ENCODE measurements around the gene DAPK1. TPM values are rescaled to one million over a fixed set of nuclear protein-coding genes. Genes with fewer than 3 reads are reported as not detected.

The DAPK1 gene
- total RNA-seq, 1 experiment from 2014 or later, result 103 TPM

DNA sequence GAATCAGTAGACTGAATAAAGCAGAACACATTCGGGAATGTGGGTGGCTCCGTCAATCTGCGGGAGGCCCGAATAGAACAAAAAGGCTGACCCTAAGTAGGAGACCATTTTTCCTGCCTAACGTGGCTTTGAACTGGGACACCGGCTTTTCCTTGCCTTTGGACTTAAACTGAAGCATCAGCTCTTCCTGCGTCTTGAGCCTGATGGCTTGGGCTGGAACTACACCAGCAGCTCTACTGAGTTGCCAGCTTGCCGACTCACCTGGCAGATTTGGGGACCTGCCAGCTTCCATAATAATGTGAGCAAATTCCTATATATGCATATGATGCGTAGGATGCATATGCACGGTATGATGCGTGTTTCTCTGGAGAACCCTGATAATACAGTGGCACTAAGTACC lies 111.3 kb downstream of the DAPK1 start:
- H3K4me3 ChIP-seq, result no peak overlapping the region
- DNase-seq (ENCODE audit: low read depth in 1 of 2, low spot score in 2 of 2), result no peak
- H3K36me3 ChIP-seq, result peaks cover 78% of the 10 kb centered on the region
- peaks cover 86% of the 10 kb centered on the region for H3K4me1 ChIP-seq (replicated peaks)
- no peak overlapping the region for H3K27ac ChIP-seq
- no peaks in the 10 kb centered on the region for H3K9me3 ChIP-seq (replicated peaks)
- H3K27me3 ChIP-seq (replicated peaks), result no peaks in the 10 kb centered on the region

- H3K27ac ChIP-seq, result peak overlapping the region; percentile 20; the same call in 1 of the 2 replicates
- H3K9me3 ChIP-seq (replicated peaks), result no peaks in the 10 kb centered on the region
- DNase-seq (ENCODE audit: low read depth in 1 of 2, low spot score in 2 of 2), result no peak
- H3K27me3 ChIP-seq (replicated peaks), result no peaks in the 10 kb centered on the region
- no peak overlapping the region for H3K4me3 ChIP-seq
- H3K4me1 ChIP-seq (replicated peaks), result peaks cover 90% of the 10 kb centered on the region
- peaks cover 83% of the 10 kb centered on the region for H3K36me3 ChIP-seq
Observed at GRCh38 chr9:87609486-87609885, 111.8 kb downstream of the DAPK1 start.

DNA sequence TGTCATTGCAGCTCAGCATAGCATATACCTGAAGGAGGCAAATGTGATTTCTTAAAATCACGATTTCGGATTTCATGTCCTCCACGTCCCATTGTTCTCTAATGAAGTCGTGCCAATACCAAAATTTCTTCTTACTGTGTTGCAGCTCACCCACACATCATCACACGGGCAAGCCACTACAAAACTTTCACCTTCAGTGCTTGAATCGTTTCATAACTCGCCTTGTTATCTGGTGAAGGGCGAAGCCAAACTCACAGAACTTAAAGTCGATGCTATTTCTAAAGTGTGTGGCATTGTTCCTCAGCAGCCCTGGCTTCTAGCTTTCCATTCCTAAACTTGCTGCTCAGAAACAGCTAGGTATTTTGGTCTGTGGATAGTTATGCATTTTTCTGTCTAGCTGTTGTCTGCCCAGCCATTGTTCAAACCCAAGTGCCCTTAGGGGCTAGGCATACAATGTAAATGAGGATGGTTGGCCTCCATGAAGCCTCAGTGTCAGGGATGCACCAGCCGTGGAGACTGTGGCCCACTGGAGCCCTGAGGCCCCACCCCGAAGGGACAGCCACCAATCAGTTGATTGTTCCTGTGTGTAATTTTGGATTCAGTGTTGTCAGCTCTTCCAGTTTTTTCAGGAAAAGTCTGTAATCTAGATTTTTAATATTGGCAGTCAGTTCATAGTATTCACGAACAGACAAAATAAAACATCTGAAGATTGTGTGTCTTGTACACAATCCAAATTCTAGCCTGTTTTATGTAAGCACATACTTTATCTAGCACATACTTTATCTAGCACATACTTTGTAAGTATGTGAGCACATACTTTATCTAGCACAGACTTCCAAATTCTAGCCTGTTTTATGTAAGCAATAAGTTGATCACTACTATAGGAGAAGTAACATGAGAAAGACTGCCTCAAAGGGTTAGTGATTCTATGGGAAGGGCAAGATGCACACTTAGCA lies 112.8 kb downstream of the DAPK1 start:
- DNase-seq (ENCODE audit: low read depth in 1 of 2, low spot score in 2 of 2), result peak in 1 of 2 experiments; percentile 33
- peaks cover 83% of the 10 kb centered on the region for H3K36me3 ChIP-seq
- H3K4me3 ChIP-seq, result no peak overlapping the region
- peaks cover 94% of the 10 kb centered on the region for H3K4me1 ChIP-seq (replicated peaks)
- peak overlapping the region; percentile 20 for H3K27ac ChIP-seq
- H3K9me3 ChIP-seq (replicated peaks), result no peaks in the 10 kb centered on the region
- H3K27me3 ChIP-seq (replicated peaks), result no peaks in the 10 kb centered on the region

DNA sequence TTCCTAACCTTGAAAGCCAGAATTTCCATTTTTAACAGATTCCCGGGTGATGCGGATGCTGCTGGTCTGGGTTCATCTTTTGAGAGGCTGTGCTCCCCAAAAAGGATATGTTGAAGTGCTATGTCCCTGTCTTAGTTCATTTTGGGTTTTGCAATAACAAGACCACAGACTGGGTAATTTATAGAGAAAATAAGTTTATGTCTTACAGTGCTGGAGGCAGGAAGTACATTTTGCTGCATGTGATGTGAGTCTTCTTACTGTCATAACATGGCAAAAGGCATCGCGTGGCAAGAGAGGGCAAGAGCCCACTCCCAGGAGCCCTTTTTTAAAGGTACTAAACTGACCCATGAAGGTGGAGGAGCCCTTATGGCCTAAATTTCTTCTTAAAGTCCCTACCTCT lies 114.1 kb downstream of the DAPK1 start:
- Histone ChIP-seq H3K27ac (no peak overlapping the region), H3K4me3 (no peak overlapping the region), H3K36me3 (peaks cover 85% of the 10 kb centered on the region), H3K4me1 (replicated peaks) (peaks cover 96% of the 10 kb centered on the region), H3K9me3 (replicated peaks) (no peaks in the 10 kb centered on the region), H3K27me3 (replicated peaks) (no peaks in the 10 kb centered on the region)
- DNase-seq (ENCODE audit: low read depth in 1 of 2, low spot score in 2 of 2), result no peak

GRCh38 chr9:87612536-87612935 lies 114.9 kb downstream of the DAPK1 start:
- no peaks in the 10 kb centered on the region for H3K9me3 ChIP-seq (replicated peaks)
- peaks cover 91% of the 10 kb centered on the region for H3K36me3 ChIP-seq
- H3K4me1 ChIP-seq (replicated peaks), result peaks cover 90% of the 10 kb centered on the region
- H3K4me3 ChIP-seq, result no peak overlapping the region
- H3K27me3 ChIP-seq (replicated peaks), result no peaks in the 10 kb centered on the region
- H3K27ac ChIP-seq, result peak overlapping the region; percentile 19
- DNase-seq (ENCODE audit: low read depth in 1 of 2, low spot score in 2 of 2), result peak in 1 of 2 experiments; percentile 43

GRCh38 chr9:87613265-87614111 lies 115.8 kb downstream of the DAPK1 start:
- H3K9me3 ChIP-seq (replicated peaks), result no peaks in the 10 kb centered on the region
- peak overlapping the region; percentile 25 for H3K27ac ChIP-seq
- H3K4me3 ChIP-seq, result no peak overlapping the region
- no peak for DNase-seq (ENCODE audit: low read depth in 1 of 2, low spot score in 2 of 2)
- H3K27me3 ChIP-seq (replicated peaks), result no peaks in the 10 kb centered on the region
- peaks cover 81% of the 10 kb centered on the region for H3K4me1 ChIP-seq (replicated peaks)
- H3K36me3 ChIP-seq, result peaks cover 91% of the 10 kb centered on the region

DNA sequence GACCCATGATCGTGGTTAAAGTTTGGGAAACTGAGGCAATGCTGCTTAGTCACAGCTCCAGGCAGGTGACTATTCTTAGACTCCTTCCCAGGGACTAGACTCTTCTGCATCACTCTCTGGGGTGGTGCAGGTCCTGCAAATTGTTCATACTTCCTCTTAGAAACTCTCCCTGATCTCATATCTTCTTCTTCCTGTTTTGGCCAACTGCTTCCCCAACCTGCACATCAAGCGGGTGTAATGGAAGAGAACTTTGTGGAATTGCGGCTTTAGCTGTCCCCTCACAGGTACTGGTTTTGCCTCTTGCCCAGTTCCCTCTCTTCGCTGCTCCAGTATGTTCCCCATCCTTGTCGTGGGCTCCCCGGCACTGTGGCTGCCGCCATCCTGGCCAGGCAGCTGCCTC lies 116.7 kb downstream of the DAPK1 start:
- no peak for DNase-seq (ENCODE audit: low read depth in 1 of 2, low spot score in 2 of 2)
- H3K9me3 ChIP-seq (replicated peaks), result no peaks in the 10 kb centered on the region
- peaks cover 91% of the 10 kb centered on the region for H3K36me3 ChIP-seq
- no peak overlapping the region for H3K4me3 ChIP-seq
- peak overlapping the region; percentile 25; the same call in 1 of the 2 replicates for H3K27ac ChIP-seq
- H3K27me3 ChIP-seq (replicated peaks), result no peaks in the 10 kb centered on the region
- peaks cover 75% of the 10 kb centered on the region for H3K4me1 ChIP-seq (replicated peaks)

GRCh38 chr9:87615136-87615535 lies 117.5 kb downstream of the DAPK1 start:
- Histone ChIP-seq H3K9me3 (replicated peaks) (no peaks in the 10 kb centered on the region), H3K27ac (peak overlapping the region; percentile 82), H3K4me3 (no peak overlapping the region), H3K4me1 (replicated peaks) (peaks cover 68% of the 10 kb centered on the region), H3K36me3 (peaks cover 91% of the 10 kb centered on the region), H3K27me3 (replicated peaks) (no peaks in the 10 kb centered on the region)
- DNase-seq (ENCODE audit: low read depth in 1 of 2, low spot score in 2 of 2), result no peak

- no peaks in the 10 kb centered on the region for H3K27me3 ChIP-seq (replicated peaks)
- DNase-seq (ENCODE audit: low read depth in 1 of 2, low spot score in 2 of 2), result peak; percentile 68 to 79
- peak overlapping the region; percentile 82 for H3K27ac ChIP-seq
- H3K36me3 ChIP-seq, result peaks cover 89% of the 10 kb centered on the region
- H3K4me1 ChIP-seq (replicated peaks), result peaks cover 63% of the 10 kb centered on the region
- no peak overlapping the region for H3K4me3 ChIP-seq
- no peaks in the 10 kb centered on the region for H3K9me3 ChIP-seq (replicated peaks)
Observed at GRCh38 chr9:87615547-87616148, 118.0 kb downstream of the DAPK1 start.

DNA sequence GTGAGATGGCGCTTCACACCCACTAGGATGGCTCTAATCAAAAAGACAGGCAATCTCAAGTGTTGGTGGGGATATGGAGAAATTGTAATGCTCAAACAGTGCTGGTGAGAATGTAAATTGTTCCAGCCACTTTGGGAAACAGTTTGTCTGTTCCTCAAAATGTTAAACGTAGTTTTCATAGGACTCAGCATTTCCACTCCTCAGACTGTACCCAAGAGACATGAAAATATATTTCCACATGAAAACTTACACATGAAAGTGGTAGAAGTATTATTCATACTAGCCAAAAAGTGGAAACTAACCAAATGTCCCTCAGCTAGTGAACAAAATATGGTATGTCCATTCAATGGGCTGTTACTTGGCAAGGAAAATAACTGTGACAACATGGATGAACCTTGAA lies 120.6 kb downstream of the DAPK1 start:
- peaks cover 37% of the 10 kb centered on the region for H3K4me1 ChIP-seq (replicated peaks)
- no peak overlapping the region for H3K27ac ChIP-seq
- no peaks in the 10 kb centered on the region for H3K27me3 ChIP-seq (replicated peaks)
- no peak for DNase-seq (ENCODE audit: low read depth in 1 of 2, low spot score in 2 of 2)
- no peak overlapping the region for H3K4me3 ChIP-seq
- no peaks in the 10 kb centered on the region for H3K9me3 ChIP-seq (replicated peaks)
- peaks cover 85% of the 10 kb centered on the region for H3K36me3 ChIP-seq

- Histone ChIP-seq H3K36me3 (peaks cover 85% of the 10 kb centered on the region), H3K9me3 (replicated peaks) (no peaks in the 10 kb centered on the region), H3K27me3 (replicated peaks) (no peaks in the 10 kb centered on the region), H3K4me1 (replicated peaks) (peaks cover 30% of the 10 kb centered on the region), H3K27ac (no peak overlapping the region), H3K4me3 (no peak overlapping the region)
- no peak for DNase-seq (ENCODE audit: low read depth in 1 of 2, low spot score in 2 of 2)
Observed at GRCh38 chr9:87618931-87619330, 121.3 kb downstream of the DAPK1 start.

DNA sequence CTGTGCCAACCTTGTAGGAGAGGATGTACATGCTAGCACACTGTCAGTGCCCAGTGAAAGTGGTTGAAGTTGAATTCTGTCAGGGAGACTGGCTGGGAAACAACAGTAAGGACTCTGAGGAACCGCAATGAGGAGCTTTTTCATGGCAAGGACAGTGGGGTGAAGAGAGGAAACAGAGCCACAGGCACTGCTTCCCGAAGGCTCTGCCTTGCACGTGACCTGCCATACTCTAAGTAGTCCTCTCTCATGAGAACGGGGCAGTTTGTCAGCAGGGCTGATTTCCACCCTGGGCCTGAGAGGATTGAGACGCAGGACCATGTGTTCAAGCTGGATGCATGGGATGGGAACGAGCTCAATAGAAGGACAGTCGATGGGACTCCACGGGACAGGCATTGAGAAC lies 121.7 kb downstream of the DAPK1 start:
- no peaks in the 10 kb centered on the region for H3K9me3 ChIP-seq (replicated peaks)
- peaks cover 26% of the 10 kb centered on the region for H3K4me1 ChIP-seq (replicated peaks)
- H3K27me3 ChIP-seq (replicated peaks), result no peaks in the 10 kb centered on the region
- DNase-seq (ENCODE audit: low read depth in 1 of 2, low spot score in 2 of 2), result no peak
- H3K27ac ChIP-seq, result no peak overlapping the region
- H3K4me3 ChIP-seq, result no peak overlapping the region
- peaks cover 85% of the 10 kb centered on the region for H3K36me3 ChIP-seq

DNA sequence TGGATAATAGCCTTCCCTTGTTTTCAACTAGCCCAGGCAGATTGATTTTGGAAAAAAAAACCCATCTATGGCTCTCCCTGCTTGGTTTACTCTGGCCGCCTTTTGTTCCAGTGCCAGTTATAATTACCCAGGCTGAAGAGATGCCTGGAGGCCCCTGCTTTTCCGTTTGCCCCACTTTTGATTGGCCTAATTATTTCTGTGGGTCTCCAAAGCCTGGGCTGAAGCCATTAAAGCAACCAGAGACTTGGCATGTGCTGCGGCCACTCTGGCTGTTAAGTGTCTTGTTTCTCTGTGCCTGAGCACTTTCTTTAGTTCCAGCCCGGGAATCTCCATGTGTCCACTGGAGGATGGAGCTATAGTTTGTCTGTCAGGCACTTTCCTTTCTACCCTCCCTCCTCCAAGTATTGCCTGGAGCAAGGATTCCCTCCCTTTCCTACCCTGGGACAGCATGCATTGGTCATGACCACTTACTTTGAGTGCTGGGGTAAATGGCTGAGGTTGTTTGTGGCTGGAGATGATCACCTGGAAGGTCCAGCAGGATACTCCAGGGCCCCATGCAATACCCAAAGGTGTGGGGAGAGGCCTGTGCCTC lies 123.2 kb downstream of the DAPK1 start:
- H3K4me1 ChIP-seq (replicated peaks), result peaks cover 11% of the 10 kb centered on the region
- H3K9me3 ChIP-seq (replicated peaks), result no peaks in the 10 kb centered on the region
- no peak for DNase-seq (ENCODE audit: low read depth in 1 of 2, low spot score in 2 of 2)
- no peaks in the 10 kb centered on the region for H3K27me3 ChIP-seq (replicated peaks)
- peaks cover 90% of the 10 kb centered on the region for H3K36me3 ChIP-seq
- no peak overlapping the region for H3K4me3 ChIP-seq
- no peak overlapping the region for H3K27ac ChIP-seq

Data from SJSA1 (cell line).